ENCODE results near the gene ZNF516. TPM values are rescaled to one million over a fixed set of nuclear protein-coding genes. Genes with fewer than 3 reads are reported as not detected.

ZNF516 gene
- total and polyA plus RNA-seq, 2 of the 4 experiments (the other 2 are of a cell fraction) = 7.9 to 16.9 TPM

DNA sequence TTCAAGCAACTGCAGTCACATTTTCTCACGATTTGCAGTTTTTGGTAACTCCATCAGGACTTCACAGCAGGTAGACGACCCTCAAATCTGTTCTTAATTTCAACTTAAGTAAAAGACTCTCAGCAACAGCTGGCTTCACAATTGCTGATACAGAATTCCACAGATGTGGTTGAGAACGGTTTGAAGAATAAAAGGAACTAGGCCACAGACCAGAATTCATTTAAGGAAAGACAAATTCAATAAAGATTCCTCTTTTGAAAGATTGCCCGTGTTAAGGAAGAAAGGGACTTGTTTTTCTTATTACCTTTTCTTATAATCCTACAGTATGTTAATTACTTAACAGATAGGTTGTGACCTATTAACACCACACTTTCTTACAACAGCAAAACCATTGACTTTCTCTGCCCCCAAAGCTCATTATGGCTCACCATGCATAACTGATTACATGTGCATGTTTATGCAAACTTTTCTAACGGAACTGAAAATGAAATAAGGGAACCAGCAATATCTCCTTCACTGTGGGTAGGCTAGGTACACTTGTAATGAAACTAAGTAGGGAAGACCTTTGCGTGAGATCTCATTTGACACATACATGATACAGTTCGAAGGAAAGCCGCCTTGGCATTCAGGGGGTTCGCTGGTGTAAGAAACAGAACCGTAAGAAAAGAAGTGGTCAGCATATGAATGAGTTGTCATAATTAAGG is 4.7 kb upstream of the ZNF516 start:
- in situ Hi-C loops (cut with MboI; ENCODE audit: low sequenced_read_pairs) = no loop called here

More for the DNA sequence above, 4.7 kb upstream of the ZNF516 start:
- intact Hi-C loops (cut with micrococcal nuclease) = no loop called here
- no TSS peak for BruUV-seq (replicated peaks)
- ChIA-PET POLR2A (ENCODE audit: unreplicated experiment) (no interaction called here), CTCF (no interaction called here)
- Histone ChIP-seq H2AK9ac (replicated peaks; ENCODE audit: low read depth, low read length, poor library complexity) (no peak overlapping the region), H4K91ac (ENCODE audit: insufficient read depth, low read depth, low read length) (no peak overlapping the region), H4K5ac (ENCODE audit: low read depth, low read length) (no peak overlapping the region), H3K23ac (ENCODE audit: low read depth, low read length) (no peak overlapping the region), H3K9me1 (ENCODE audit: insufficient read depth, low read length) (no peaks in the 10 kb centered on the region), H4K20me1 (ENCODE audit: insufficient read depth, low read length) (no peaks in the 10 kb centered on the region), H4K8ac (ENCODE audit: low read depth in 2 of 2, low read length in 2 of 2) (no peak overlapping the region), H3K27me3 (ENCODE audit: control insufficient read depth, insufficient read depth, low read length) (no peaks in the 10 kb centered on the region), H3K27ac (ENCODE audit: insufficient read depth, low read length) (no peak overlapping the region), H3K79me1 (ENCODE audit: low read depth in 1 of 2, low read length in 2 of 2) (peaks cover 0 to 5% of the 10 kb centered on the region in 2 experiments; a peak in 1 of 4 replicates), H3K9me3 (ENCODE audit: control insufficient read depth, insufficient read depth, low read length) (no peaks in the 10 kb centered on the region), H3K4me1 (ENCODE audit: control insufficient read depth, insufficient read depth, low read length) (no peaks in the 10 kb centered on the region), H2AK5ac (ENCODE audit: low read depth, low read length) (no peak overlapping the region), H3K9ac (ENCODE audit: low read depth, low read length) (no peak overlapping the region), H2BK120ac (ENCODE audit: low read depth, low read length) (no peak overlapping the region), H3K4me3 (ENCODE audit: insufficient read depth, low read depth, low read length) (no peak overlapping the region), H3K56ac (ENCODE audit: extremely low read depth, insufficient read depth, low read length) (no peak overlapping the region), H2BK15ac (ENCODE audit: low read depth, low read length) (no peak overlapping the region), H3K14ac (replicated peaks; ENCODE audit: low read depth, low read length) (no peak overlapping the region), H2BK5ac (ENCODE audit: low read depth, low read length, poor library complexity, severe bottlenecking) (no peak overlapping the region), H3K4ac (ENCODE audit: low read depth, low read length) (no peak overlapping the region), H2BK20ac (ENCODE audit: low read depth, low read length) (no peak overlapping the region), H2AFZ (replicated peaks; ENCODE audit: low read length, poor library complexity) (no peak overlapping the region), H3K4me2 (ENCODE audit: low read depth, low read length) (no peak overlapping the region), H3K36me3 (ENCODE audit: control insufficient read depth, insufficient read depth, low read length) (no peaks in the 10 kb centered on the region), H3K18ac (ENCODE audit: low read depth, low read length) (no peak overlapping the region)
- WGBS, 2 experiments (ENCODE audit: extremely low coverage in 2 of 2, insufficient read length in 1 of 2) = no CpG with 5 or more reads among the region's 10 CpGs
- dilution Hi-C loops (cut with HindIII; ENCODE audit: low sequenced_read_pairs, unreplicated experiment) = no loop called here
- DNase-seq (no peak), ATAC-seq (ENCODE audit: low read depth) (no peak)
- TF ChIP-seq MXI1 (IDR thresholded peaks at IDR 0.05; ENCODE audit: borderline replicate concordance, low read depth, low read length) (no peak), RCOR1 (IDR thresholded peaks at IDR 0.05; ENCODE audit: insufficient replicate concordance, low read length) (no peak), POLR2A (IDR thresholded peaks at IDR 0.05; ENCODE audit: low read depth, low read length) (no peak), RFX5 (IDR thresholded peaks at IDR 0.05; ENCODE audit: low read depth, low read length) (no peak), MAZ (IDR thresholded peaks at IDR 0.05; ENCODE audit: borderline replicate concordance, low read depth, low read length) (no peak), RAD21 (IDR thresholded peaks at IDR 0.05; ENCODE audit: low read length) (no peak), MAFK (IDR thresholded peaks at IDR 0.05; ENCODE audit: low read depth, low read length) (no peak)
- TF ChIP-seq, protein P1, sequence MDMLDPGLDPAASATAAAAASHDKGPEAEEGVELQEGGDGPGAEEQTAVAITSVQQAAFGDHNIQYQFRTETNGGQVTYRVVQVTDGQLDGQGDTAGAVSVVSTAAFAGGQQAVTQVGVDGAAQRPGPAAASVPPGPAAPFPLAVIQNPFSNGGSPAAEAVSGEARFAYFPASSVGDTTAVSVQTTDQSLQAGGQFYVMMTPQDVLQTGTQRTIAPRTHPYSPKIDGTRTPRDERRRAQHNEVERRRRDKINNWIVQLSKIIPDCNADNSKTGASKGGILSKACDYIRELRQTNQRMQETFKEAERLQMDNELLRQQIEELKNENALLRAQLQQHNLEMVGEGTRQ (IDR thresholded peaks at IDR 0.05; ENCODE audit: low read depth, low read length) = no peak
- TF ChIP-seq, protein P2, sequence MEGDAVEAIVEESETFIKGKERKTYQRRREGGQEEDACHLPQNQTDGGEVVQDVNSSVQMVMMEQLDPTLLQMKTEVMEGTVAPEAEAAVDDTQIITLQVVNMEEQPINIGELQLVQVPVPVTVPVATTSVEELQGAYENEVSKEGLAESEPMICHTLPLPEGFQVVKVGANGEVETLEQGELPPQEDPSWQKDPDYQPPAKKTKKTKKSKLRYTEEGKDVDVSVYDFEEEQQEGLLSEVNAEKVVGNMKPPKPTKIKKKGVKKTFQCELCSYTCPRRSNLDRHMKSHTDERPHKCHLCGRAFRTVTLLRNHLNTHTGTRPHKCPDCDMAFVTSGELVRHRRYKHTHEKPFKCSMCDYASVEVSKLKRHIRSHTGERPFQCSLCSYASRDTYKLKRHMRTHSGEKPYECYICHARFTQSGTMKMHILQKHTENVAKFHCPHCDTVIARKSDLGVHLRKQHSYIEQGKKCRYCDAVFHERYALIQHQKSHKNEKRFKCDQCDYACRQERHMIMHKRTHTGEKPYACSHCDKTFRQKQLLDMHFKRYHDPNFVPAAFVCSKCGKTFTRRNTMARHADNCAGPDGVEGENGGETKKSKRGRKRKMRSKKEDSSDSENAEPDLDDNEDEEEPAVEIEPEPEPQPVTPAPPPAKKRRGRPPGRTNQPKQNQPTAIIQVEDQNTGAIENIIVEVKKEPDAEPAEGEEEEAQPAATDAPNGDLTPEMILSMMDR (conservative IDR thresholded peaks at IDR 0.05; ENCODE audit: low read depth, low read length) = no peak
